HL-60/S4 treated with phorbol 12-myristate 13-acetate at 8.2 ng/mL for 4 days and 3 days (cell line): ENCODE measurements around the gene CSF3.

Experiments used
- in situ Hi-C: fragments of 300-500 bp; cut with MboI; formaldehyde crosslinking; loops from 2 replicates; pipeline ENCODE4 v1.15.0; 2022; ENCODE audit warnings: low sequenced_read_pairs

The CSF3 gene

DNA sequence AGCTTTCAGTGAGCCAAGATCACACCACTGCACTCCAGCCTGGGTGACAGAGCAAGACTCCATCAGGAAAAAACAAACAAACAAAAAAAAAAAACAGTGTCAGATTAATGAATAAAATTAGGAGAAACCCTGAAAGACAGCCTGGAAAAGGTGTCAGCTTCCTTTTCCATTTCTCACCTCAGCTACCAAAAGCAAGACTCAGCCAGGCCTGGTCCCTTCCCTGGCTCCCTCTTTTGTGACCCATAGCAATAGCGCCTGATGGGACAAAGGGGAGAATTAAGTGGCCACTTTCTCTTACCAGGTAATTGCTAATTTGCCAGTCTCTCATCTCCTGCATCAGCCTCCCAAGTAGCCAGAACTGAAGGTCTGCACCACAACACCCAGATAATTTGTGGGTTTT, 43.6 kb downstream of the CSF3 start:
- in situ Hi-C loops, result no loop called here

DNA sequence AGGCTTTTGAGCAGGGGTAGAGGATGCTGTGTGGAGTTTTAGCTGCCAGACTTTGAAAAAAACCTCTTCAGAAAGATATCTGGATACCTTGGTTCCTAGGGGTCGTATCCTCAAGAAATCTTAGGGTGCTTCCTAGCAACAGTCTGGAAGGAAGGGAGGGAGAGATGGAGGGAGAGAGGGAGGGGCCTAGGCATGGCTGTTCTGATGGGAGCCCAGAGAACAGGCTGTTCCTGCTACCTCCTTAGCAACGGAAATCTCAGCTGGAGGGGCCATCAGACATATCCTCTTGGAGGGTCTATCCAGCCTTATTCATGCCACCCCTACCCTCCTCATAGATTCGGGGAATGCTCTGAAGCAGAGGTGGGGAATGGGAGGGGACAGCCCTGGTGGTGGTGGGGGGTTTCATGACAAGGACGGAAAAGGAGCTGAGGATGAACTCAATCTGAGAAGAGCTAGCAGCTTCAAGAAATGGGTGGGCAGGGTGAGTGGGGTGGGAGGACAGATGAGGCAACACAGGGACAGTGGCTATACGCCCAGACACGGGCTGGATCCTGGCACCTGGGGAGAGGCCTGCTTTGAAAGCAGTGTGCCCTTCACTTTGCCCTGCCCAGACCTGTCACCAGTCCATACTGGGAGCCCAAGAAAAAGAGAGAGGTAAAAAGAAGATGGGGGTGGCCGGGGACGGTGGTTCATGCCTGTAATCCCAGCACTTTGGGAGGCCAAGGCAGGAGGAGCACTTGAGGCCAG, 44.7 kb downstream of the CSF3 start:
- in situ Hi-C loops, result no loop called here

DNA sequence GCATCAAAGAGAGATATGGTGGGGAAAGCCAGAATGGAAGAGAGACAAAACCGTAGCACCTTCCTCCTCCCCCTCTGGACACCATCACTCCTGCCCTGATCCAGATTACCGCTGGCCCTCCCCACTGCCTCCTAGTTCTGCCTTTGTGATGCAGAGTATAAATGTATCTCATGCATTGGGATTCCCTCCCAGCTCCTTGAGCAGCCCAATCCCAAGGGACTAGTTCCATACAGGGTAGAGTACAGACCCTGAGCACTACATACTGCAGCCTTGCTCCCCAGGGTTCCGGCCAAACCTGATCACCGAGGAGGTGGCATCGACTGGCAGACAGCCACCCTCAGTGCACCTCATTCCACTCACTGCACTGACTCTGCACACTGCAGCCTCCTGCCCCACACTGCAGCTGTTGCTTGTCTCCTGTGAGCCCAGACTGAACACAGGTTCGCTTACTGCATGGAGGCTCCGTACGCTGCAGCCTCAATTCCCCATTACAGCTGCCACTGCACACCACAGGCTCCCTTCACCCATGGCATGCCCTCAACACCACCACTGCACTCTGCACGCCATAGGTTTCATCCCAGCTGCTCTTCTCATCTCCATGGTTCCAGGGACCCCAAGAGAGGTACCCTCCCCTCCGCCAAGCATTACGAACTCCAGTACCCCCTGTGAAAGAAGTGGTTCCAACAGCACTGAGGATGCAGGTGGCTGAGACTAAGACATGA, 45.8 kb downstream of the CSF3 start:
- in situ Hi-C loops, result no loop called here

DNA sequence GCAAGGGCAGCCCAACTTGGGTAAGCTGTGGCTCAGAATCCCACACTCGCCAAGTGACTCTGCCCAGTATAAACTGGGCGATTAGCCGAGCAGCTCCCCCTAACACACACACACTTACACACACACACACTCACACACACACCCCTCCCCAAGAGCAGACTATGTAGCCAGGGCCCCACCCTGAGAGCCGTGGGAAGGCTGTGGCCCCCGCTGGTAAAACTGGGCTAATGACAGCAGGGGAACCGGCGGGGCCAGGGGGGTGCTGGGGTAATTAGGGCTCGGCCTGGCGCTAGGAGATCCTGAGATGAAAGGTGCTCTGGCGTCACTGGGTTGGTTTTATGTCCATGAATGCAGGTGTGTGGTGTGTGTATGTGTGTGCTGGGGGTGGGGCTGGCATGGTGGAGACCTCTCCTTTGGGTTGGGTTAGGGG, 46.4 kb downstream of the CSF3 start:
- in situ Hi-C loops, result no loop called here

DNA sequence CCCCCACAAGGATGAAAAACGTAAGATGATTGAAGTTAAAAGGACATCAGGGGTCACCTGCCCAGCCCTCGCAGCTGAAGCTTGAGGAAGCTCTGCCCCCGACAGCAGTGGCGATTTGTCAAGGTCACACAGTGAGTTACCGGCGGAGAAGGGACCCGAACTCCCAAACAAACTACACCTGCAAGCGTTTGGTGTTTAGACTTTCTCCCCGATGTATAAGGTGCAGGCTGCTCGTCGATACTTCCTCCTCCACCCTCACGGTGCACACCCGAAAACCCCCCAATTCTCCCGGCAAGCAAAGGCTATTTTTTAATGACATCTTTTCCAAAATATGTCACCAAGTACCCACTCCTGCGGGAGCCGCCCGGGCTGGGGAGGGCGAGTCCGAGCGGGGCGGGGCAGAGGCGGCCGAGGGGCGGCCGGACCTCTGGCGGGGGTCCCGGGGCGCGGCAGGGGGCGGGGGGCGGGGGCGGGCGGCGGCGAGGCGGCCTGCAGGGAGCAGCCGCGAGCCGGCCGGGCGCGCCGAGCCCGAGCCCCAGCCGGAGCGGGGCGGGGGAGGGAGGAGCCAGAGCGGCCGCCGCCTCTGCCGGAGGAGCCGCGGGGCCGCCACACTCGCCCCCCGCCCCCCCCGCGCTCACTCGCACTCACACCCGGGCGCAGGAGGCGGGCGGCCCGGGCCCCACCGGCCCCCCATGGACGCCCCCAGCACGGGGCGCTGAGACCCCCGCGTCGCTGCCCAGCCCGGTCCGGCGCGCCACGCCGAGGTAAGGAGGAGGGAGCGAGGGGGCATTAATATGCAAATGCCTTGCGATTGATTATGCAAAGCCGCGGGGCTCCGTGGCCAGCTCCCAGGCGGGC, 47.3 kb downstream of the CSF3 start, which contains the start of gene THRA:
THRA (plus strand) TSS at position 637 of the 858 bp plus-strand sequence. CDS start 11,524 bp downstream, outside the sequence.
- in situ Hi-C loops, result no loop called here

DNA sequence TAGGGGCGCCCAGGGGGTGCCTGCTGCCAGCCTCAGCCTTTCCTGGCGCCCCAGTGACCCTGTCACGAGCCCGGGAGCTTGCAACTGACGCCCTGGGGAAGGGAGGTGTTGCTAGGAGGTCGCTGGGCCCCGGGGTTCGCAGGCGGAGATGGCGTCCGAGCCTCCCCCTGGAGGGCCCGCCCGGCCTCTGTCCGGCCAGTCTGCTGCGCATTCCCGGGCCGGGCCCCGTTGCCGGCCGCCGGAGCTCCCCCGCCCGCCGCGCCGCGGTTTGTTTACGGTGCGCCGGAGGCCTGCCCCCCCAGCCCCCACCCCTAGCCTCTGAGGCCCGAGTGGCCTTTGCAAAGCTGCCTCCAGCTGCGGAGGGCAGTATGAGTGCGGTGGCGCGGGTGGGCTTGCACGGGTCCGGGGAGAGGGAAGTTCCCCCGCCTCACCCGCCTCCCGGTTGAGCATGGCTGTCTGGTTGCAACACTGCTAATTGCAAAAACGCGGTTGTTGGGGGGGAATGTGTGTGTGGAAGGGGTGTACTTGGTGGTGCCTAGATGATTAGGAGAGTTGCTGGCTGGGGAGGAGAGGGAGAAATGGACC, 48.0 kb downstream of the CSF3 start:
- in situ Hi-C loops, result no loop called here

DNA sequence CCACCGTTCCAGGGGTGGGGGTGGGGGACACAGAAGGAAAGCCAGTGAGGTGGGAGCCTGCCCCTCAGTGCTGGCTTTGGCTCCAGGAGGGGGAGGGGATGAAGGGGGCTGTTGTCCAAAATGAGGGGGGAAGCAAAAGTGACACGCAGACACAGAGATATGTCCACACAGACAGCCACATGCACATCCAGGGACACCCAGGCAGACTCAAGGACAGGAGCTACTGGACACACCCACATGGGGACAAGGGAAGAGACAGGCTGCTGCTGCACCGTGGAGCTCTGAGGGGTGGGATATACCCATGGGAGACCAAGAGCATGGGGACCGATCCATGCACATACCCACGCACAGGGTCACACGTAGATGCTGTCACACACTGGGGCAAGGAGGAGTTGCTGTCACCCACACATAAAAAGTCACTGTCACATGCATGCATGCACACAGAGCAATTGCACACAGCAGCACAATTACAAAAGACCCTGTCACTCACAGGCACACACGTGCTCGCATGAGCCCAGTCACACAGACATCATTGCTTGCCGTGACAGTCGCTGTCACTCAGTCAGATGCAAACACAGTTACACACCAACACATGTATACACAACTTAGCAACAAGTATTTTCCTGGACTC, 48.8 kb downstream of the CSF3 start:
- in situ Hi-C loops, result no loop called here

DNA sequence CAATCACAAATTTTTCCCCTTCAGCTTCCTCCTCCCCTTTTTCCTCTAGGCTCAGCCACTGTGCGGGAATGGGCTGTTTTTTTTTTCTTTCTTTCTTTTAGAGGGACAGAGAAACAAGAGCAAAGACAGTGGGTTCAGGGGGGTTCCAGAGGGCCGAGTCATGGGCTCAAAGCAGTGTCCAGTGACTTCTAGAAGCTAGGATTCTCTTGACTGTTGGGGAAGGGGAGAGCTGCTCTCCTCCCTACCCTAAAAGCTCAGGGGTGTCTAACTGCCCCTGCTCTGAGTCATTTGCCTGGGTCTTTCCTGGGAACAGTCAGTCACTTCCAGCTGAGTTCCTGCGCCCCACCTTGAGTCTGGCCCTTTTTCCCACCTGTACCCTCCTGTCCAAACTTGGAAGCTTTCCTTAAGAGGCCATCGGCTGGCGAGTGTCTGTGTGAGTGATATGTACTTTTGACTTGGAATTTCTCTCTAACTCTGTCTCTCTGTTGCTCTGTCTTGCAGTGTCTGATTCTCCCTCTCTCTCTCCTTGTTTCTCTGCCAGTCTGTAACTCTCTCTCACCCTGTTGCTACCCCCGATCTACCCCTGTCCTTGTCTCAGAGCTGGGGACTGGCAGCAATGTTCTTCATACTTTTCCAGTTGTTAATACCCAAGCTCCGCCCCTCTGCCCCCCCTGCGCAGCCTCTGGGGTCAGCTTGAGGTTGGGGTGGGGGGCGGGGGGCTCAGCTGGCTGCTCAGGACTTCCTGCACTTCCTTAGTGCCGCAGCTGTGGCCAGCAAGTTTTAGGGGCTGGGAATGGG, 49.9 kb downstream of the CSF3 start:
- in situ Hi-C loops, result no loop called here

DNA sequence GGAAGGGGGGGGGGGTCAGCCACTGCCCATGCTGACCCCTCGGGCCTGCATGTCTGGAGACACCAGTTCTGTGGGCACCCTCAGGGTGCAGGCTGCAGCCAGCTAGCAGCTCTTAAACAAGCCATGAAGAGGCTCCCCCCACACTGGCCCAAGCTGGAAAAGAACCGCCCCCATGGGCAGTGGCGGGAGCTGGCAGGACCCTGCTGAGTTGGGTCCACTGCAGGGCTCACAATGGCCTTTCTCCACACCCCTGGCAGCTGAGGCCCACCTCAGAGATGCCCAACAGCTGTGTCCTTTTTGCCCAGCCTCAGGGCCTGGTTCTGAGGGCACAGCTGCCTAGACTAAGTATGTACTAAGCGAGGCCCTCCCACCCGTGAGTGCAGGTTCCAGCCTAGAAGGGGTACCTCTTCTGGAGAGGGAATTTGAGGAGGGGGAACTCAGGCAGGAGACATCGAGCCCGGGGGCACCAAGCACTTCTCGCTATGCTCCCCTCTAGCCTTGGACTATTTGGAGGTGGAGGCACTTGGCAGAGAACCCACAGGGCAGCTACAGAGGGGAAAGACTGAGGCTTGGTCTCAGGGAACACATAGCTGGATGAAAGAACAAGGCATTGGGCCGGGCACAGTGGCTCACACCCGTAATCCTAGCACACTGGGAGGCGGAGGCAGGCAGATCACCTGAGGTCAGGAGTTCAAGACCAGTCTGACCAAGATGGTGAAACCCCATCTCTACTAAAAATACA, 50.7 kb downstream of the CSF3 start:
- in situ Hi-C loops, result no loop called here
